ENCODE measurements around the gene ADORA2B.

GRCh38 chr17:15919466-15919865 is 25.5 kb upstream of the ADORA2B start:
- TF ChIP-seq POLR2AphosphoS5 (IDR thresholded peaks at IDR 0.05; ENCODE audit: low read depth, low read length) (no peak), POLR2A (IDR thresholded peaks at IDR 0.05; ENCODE audit: control extremely low read depth in 1 of 2, low read depth in 2 of 2, low read length in 2 of 2) (no peak)
